Stimulated activated CD8-positive, alpha-beta memory T cell treated with anti-CD3 and anti-CD28 coated beads, Interleukin-4, amount 100 ng/mL, for 1 hour (primary cell): ENCODE measurements around the gene BCL11B.
"Not testable (repeated sequence)": the region's sequence is repeated elsewhere in the genome, so short reads cannot be mapped to it uniquely, and the experiment has no call there.

ENCODE experiments used
- DNase-seq, 2 donors: peaks; one replicate each; pipeline ENCODE4 v3.0.0-alpha.2; 2020; ENCODE audit warnings: low read depth in 2 of 2, low spot score in 1 of 2

BCL11B gene

GRCh38 chr14:99242238-99242637 lies 29.8 kb downstream of the BCL11B start:
- DNase-seq, result no peak

DNA sequence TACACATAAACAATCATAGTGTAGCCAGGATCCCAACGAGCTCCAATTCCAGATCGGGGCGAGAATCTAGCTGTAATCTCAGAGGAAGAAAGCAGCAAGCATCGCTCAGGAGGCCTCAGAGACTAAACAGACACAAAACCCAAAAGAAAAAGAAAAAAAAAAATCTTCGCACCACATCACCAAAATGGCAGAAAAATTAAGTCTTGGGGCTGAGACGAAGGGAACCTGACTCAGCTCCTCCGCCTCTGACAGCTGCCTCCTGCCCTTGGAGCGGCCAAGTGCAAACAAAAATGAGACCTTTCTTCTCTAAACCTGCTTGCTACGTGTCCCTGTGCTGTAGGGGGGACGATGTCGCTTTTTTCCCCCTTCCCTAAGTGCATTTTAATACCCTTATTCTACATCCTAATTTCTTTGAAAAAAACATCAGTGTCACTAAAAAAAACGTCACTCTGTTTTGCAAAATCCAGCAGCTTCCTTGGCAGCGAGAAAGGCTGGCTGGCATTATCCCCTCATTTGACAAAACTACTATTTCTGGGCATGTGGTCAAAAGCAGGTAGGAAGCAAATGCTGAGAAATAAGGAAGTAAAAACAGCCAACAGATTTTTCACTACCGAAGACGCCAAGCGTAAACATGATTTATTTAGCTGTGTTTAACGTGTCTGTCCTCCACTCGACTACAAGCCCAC lies 30.5 kb downstream of the BCL11B start:
- DNase-seq, result no peak

DNA sequence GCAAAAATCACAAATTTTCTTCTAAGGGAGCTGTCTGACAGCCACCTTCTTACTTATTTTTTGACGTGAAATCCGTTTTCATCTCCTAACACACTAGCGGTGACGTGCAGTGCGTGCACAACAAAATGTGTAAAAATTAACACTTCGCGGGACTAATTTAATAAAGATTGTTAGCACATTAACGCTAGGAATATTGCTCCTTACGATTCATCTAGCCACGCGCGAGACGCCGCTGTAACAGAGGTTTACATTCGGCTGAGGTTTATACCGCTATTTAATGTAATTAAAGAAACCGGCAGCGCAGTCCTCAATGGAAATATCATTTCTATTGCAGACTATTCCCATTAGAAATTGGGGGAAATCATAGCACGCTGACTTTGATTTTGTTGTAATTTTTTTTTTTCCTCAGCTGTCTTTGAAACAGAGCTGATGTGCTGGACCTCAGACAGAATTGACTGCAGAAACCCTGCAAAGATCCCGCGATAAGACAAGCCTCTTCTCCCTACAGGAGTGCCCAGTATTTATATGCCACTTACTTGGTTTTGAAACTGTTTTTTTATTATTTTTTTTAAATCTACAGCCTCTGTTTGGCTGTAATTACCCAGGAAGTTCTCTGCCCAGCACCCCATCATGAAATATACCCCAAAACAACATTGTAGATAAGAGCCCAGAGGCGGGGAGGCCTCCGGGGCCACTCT lies 31.2 kb downstream of the BCL11B start:
- DNase-seq, result no peak

GRCh38 chr14:99239661-99240092 lies 32.3 kb downstream of the BCL11B start:
- no peak for DNase-seq

DNA sequence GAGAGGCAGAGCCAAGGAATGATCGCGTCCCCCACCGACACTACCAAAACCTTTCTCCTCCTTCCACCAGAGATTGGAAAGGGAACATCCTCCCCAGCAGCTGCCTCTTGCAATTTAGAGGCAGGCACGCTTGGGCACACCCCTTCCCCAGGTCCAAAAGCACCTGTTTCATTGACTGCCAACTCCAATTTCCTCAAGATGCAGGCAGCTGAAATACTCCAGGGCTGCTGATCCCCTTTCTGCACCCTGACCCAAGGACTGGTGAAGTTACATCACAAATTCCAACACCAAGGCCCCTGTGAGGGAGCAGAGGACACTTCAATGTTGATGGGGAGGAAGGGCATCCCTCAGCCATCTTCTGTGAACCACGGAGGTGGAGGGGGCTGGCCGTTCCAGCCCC lies 33.8 kb downstream of the BCL11B start:
- no peak for DNase-seq

- DNase-seq, result no peak
Observed at GRCh38 chr14:99237288-99237687, 34.7 kb downstream of the BCL11B start.

GRCh38 chr14:99236386-99237138 lies 35.4 kb downstream of the BCL11B start:
- DNase-seq, result no peak

GRCh38 chr14:99235582-99236320 lies 36.2 kb downstream of the BCL11B start:
- no peak for DNase-seq

- no peak for DNase-seq
Observed at GRCh38 chr14:99234961-99235571, 36.9 kb downstream of the BCL11B start.

DNA sequence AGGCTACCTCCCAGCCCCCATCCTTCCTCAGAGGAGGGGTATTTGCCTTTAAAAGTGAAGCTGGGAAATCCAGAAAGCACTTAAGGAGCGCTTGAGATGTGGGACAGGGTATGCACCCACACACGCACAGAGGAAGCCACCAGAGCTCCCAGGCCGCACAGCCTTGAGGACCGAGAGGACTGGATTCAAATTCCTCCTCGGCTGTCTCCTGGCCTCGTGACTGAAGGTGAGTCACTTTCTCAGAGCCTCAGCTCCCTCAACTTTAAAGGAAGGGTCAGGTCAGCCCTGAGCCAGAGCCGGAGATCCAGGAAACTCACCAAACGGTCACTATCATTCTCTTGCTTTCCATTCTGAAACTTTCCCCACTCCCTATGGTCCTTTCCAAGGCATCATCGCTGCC lies 37.6 kb downstream of the BCL11B start:
- DNase-seq, result no peak

DNA sequence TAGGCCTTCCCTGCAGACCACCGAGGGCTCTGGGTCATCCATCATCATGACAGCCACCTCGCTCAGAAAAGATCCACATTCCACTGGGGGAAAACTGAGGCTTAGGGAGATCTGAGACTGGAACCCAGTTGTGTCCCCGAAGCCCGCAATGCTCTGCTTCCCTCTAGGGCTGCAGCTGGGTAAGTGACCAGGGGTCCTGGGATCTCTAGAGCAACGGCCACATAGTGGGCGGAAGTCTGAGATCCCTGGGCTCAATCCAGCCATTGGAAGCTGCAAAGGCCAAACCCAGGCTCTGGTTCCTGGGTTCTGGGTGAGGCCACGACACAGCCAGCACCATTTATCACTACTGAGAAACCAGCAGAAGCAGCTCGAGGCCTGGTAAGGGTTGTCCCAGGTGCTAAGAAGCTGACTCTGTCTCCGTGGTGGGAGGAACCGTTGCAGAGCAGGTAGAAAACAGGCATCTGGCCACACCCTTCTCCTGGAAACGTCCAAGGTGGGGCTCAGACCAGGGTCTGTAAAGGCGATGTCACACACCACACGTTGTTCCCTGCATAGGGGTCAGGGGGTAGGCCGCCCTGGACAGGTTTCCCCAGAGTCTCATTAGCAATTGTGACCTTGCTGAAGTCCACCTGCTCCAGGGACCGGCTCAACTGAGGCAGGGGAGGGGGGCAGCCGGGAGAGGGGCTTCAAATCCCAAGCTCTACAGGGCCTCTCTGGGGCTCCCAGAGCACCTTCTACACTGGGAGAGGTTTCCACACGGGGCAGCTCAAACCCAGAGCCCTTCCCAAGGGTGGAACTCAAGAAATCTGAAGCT lies 38.6 kb downstream of the BCL11B start:
- DNase-seq, result no peak

DNA sequence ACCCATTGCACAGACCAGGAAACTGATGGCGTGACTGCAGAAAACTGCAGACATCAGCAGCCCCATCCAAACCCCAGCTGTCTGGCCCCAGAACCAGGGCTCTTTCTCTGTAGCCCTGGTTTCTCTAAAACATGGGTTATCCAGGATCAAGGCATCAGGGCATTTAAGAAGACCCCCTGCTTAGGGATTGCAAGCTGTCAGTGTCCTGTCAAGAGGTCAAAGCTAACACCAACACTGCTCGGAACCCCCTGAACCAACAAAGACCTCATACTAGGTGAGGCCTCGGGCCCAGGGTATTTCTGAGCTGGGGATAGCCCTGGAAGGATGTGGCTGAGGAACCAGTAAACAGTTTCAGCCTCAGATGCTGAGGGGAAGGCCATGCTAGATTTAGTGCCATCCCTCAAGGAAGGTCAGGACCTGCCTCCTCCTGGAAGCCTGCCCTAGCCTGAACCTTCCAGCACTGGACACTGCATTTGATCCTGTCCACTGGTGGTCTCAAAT lies 39.2 kb downstream of the BCL11B start:
- no peak for DNase-seq

DNA sequence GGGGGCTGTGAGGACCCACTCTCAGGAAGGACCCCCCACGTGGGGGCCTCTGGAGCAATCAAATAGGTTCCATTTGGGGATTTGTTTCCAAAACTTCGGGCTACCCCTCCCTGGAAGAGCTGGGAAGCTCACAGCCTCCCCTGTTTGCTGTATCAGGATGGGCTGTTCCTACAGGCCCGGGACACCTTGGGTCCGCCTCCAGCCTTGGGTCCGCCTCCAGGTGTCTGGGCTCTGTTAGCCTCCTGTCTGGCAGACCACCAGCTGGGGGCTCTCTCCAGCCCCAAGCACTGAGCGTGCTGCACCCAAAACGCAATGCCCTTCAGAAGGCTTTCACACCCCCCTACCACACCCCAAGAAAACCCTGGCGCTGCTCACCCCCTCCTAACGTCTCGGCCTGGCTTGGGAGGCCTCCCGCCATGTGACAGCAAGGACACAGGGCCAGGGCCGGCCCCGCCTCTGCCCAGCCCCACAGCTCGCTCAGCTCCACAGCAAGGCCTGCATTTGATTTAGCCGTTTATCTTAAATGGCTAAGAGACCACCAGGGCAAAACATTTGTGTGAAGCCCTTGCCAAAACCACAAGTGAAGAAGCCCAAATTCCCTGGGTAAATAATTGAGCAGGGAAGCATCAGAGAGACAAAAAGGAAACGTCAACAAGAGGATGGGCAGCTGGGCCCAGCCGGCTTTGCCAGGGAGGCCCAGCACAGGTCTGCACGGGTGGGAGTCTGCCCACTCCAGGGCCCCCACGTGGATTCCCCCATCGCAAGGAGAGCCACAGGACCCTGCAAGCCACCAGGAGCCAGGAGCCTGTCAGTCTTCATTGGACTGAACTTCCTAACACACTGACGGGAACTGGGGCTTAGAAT lies 39.9 kb downstream of the BCL11B start:
- DNase-seq, result no peak

DNA sequence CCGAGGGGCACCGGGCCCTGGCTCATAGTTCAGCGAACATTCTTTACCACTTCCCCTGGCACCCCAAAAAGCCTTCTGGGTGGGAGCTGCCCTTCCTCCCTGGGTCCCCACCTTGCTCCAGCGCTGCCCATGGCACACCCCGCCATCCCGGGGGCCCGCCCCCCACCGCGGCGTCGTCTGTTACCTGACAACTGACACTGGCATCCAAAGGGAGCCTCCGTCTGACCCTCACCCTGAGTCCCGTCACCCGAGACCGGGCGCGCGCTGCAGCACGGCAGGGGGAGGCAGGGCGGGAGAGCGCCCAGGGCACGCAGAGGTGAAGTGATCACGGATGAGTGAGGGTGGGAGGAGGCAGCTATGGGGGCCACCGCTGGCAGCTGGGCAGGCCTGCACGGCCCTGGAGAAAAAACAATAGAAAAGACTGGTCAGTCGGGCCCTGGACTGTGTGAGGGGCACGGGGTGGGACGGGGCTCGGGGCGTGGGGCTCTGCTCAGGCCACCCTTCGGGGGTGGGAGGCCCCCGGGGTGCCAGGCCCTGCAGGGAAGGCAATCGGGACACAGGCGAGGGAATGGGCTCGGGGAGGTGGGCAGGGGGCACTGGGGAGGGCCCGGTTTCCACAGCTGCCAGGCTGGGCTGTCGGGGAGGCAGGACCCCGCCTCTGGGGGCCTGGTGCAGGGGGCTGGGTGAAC lies 40.7 kb downstream of the BCL11B start:
- no peak for DNase-seq

DNA sequence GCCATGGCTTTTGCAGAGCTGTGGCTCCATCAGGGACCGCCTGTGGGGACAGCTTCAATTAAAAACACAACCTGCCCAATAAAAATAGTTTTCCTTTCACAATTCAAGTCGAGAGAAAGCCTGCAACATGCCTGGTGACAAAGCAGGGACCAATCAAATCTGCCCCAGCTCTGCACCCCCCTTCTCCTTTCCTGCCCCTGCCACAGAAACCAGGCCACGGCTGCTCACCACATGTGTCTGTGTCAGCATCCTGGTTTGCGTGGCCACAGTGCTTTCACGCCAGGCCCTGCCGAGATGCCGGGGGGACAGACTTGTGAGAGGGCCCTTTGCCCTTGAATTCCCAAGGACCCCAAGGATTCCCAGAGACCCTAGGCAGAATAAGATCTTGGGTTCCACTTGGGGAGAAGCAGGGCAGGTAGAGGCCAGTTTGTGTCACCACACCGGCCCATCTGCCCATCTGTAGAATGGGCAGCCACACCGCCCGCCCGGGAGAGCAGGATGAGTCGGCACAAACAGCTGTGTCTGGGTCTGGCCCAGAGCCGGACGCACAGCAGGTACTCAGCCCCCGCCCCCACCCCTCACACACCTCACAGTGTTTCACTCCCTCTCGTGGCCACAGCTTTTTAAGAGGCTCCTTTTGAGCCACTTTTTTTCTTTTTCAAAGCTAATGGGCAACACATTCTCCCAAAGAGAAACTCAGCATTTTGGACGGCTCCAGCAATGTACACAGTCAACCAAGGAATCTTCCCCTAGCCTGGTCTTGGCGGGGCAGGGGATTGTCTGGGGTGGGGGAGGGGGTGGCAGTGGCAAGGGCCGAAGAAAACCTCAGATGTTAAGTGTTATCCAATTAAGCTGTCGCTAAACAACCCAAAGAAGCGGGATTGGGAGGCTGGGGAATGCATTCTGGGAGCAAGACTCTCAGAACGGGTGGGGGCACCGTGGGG lies 41.5 kb downstream of the BCL11B start:
- DNase-seq, result peak; percentile 45 to 70

GRCh38 chr14:99229654-99230207 lies 42.3 kb downstream of the BCL11B start:
- DNase-seq, result no peak

- DNase-seq, result not testable (repeated sequence)
Observed at GRCh38 chr14:99228760-99229159, 43.2 kb downstream of the BCL11B start.
